NCI-H146 (cell line): ENCODE results near the gene TMEM127.

Source experiments
- DNase-seq: peaks from one replicate; lab custom pipeline; 2025; lab: John Stamatoyannopoulos, UW

The TMEM127 gene

GRCh38 chr2:96204836-96205624 lies 60.8 kb downstream of the TMEM127 start:
- DNase-seq, result no peak

GRCh38 chr2:96203130-96204028 lies 62.4 kb downstream of the TMEM127 start:
- DNase-seq, result no peak

DNA sequence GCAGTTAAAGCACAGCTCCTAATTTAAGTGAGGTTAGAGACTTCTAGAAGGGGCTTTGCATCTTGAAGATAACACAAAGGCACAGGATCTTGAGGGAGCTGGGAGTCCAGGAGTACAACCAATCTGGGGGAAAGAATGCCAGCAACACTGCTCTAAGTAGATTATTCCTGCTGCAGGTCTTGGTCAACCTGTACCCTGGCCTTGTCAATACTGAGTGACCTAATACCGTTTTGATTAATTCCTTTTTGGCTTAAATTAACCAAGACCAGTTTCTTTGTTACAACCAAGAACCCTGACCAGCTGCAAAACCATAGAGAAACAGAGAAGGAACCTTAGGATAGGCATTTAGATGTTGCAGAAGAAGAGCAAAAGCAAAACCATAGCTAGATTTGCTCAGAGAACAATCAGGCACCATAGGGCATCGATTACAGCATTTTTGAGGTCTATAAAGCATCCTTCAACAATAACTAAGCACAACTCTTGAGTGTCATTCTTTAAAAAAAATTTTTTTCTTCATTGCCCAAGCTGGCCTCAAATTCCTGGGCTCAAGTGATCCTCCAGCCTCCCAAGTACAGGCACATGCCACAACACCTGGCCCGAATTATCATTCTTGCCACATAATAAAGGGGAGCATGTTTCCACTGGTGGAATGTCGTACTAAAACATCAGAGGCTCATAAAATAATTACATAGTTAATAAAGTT lies 63.5 kb downstream of the TMEM127 start:
- DNase-seq, result no peak

- DNase-seq, result no peak
Observed at GRCh38 chr2:96201338-96201737, 64.5 kb downstream of the TMEM127 start.

DNA sequence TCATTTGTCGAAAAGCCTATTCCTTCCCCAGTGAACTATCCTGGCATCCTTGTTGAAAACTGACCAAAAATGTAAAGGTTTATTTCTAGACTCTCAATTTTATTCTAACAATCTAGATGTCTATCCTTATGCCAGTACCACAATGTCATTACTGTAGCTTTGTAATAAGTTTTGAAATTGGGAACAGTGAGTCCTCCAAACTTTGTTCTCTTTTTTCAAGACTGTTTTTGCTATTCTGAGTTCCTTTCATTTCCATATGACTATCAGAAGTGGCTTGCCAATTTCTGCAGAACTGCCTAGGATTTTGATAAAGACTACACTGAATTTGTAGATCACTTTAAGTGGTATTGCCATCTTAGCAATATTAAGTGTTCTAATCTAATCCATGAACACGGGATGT lies 66.9 kb downstream of the TMEM127 start:
- no peak for DNase-seq
